Measurements from ENCODE around the gene GFOD1. TPM values are rescaled to one million over a fixed set of nuclear protein-coding genes. Genes with fewer than 3 reads are reported as not detected.

Gene GFOD1
- polyA plus RNA-seq, 1 donor from 2014 or later: 7.0 TPM

GRCh38 chr6:13491538-13491937 is 4.1 kb upstream of the GFOD1 start:
- Histone ChIP-seq H3K36me3 (ENCODE audit: insufficient read depth, low read length) (no peaks in the 10 kb centered on the region), H4K20me1 (ENCODE audit: insufficient read depth) (no peaks in the 10 kb centered on the region), H3K9ac (ENCODE audit: low read length) (no peak overlapping the region), H3K79me2 (replicated peaks; ENCODE audit: insufficient read depth, low read length) (no peaks in the 10 kb centered on the region), H3K9me2 (ENCODE audit: insufficient read depth, low read length) (no peaks in the 10 kb centered on the region), H2AFZ (ENCODE audit: low read depth, low read length) (no peak overlapping the region), H3F3A (ENCODE audit: insufficient read depth, low read length, poor library complexity, severe bottlenecking) (no peaks in the 10 kb centered on the region), H3K4me2 (ENCODE audit: low read length) (no peak overlapping the region), H3K9me3 (ENCODE audit: low read length) (no peaks in the 10 kb centered on the region), H3K27me3 (ENCODE audit: insufficient read depth, low read depth, low read length) (no peaks in the 10 kb centered on the region), H3K27ac (ENCODE audit: low read length) (no peak overlapping the region), H3K4me3 (ENCODE audit: low read length) (no peak overlapping the region)
- no peak for TF ChIP-seq REST (IDR thresholded peaks at IDR 0.05; ENCODE audit: borderline replicate concordance)
- no peak for TF ChIP-seq RAD21 (conservative IDR thresholded peaks at IDR 0.05)
- no peak for TF ChIP-seq CTCF (IDR thresholded peaks at IDR 0.05; ENCODE audit: poor library complexity, severe bottlenecking)
- no peak for TF ChIP-seq POLR2AphosphoS5 (IDR thresholded peaks at IDR 0.05)
- no peak for TF ChIP-seq MXI1 (conservative IDR thresholded peaks at IDR 0.05; ENCODE audit: poor library complexity, severe bottlenecking)
- TF ChIP-seq TAF1 (IDR thresholded peaks at IDR 0.05; ENCODE audit: low read depth): no peak
- no peak for TF ChIP-seq EZH2 (IDR thresholded peaks at IDR 0.05; ENCODE audit: borderline replicate concordance, insufficient read depth, low read length, poor library complexity, severe bottlenecking)
- no peak for TF ChIP-seq SMC3 (conservative IDR thresholded peaks at IDR 0.05; ENCODE audit: poor library complexity)
- TF ChIP-seq EP300 (conservative IDR thresholded peaks at IDR 0.05; ENCODE audit: poor library complexity, severe bottlenecking): no peak

DNA sequence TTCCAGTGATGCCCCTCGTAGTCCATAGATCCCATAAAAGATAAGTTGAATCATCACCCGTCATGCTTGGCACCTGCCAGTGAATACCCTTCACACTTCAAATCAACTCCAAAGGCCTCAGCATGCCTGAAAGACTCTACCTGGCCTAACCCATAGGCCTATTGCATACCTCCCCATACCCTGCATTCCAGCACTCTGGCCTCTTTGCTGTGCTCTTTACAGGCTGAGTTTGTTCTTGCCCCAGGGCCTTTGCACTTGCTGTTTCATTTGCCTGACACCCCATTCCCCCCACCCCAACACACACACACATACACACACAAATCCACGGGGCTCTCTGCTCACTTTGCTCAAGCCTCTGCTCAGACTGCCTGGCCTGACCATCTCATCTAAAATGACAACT is 3.0 kb upstream of the GFOD1 start:
- Histone ChIP-seq H2AFZ (ENCODE audit: low read depth, low read length) (no peak overlapping the region), H3K4me2 (ENCODE audit: low read length) (no peak overlapping the region), H3K4me3 (ENCODE audit: low read length) (no peak overlapping the region), H3K9ac (ENCODE audit: low read length) (no peak overlapping the region), H3K79me2 (replicated peaks; ENCODE audit: insufficient read depth, low read length) (no peaks in the 10 kb centered on the region), H3F3A (ENCODE audit: insufficient read depth, low read length, poor library complexity, severe bottlenecking) (no peaks in the 10 kb centered on the region), H3K36me3 (ENCODE audit: insufficient read depth, low read length) (no peaks in the 10 kb centered on the region), H4K20me1 (ENCODE audit: insufficient read depth) (no peaks in the 10 kb centered on the region), H3K27me3 (ENCODE audit: insufficient read depth, low read depth, low read length) (no peaks in the 10 kb centered on the region), H3K9me2 (ENCODE audit: insufficient read depth, low read length) (no peaks in the 10 kb centered on the region), H3K9me3 (ENCODE audit: low read length) (no peaks in the 10 kb centered on the region), H3K27ac (ENCODE audit: low read length) (no peak overlapping the region)
- TF ChIP-seq CTCF (IDR thresholded peaks at IDR 0.05; ENCODE audit: poor library complexity, severe bottlenecking): no peak
